Measurements from ENCODE around the gene COQ8B. TPM values are rescaled to one million over a fixed set of nuclear protein-coding genes. Genes with fewer than 3 reads are reported as not detected.

Gene COQ8B
- total RNA-seq, 1 experiment from 2014 or later, result 82.7 TPM

DNA sequence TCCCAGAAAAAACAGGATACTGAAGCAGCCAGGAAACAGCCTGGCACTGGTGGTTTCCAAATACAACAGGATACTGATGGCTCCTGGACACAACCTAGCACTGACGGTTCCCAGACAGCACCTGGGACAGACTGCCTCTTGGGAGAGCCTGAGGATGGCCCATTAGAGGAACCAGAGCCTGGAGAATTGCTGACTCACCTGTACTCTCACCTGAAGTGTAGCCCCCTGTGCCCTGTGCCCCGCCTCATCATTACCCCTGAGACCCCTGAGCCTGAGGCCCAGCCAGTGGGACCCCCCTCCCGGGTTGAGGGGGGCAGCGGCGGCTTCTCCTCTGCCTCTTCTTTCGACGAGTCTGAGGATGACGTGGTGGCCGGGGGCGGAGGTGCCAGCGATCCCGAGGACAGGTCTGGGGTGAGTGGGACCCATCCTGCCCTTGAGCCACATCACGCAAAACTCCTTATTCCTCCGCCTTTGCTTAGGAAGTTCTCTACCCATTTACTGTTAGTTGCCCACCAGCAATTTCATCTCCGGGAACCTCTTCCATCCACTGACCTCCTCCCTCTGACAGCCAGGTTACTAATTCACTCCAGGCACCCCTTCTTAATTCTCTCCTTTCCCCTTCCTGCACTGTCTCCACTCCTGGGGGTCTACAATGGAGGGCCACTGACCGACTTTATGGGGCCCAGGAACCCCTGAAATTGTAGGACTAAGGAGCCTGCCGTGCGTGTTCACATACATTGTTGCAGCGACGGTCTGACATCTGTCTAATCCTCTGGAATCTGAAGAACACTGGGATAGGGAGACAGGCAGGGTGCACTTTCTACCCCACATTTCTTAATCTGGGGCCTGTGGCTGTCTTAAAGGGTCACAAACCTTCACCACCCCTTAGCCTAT is 1.4 kb upstream of the COQ8B start:
- H3K36me3 ChIP-seq (replicated peaks; ENCODE audit: control insufficient read depth, insufficient read depth, low read length), result no peaks in the 10 kb centered on the region
- peak; percentile 67 for DNase-seq
- H3K4me3 ChIP-seq (ENCODE audit: insufficient read depth, low read depth, low read length), result peak overlapping the region; percentile 65
- no peaks in the 10 kb centered on the region for H3K27me3 ChIP-seq (ENCODE audit: control insufficient read depth, insufficient read depth, low read length)

DNA sequence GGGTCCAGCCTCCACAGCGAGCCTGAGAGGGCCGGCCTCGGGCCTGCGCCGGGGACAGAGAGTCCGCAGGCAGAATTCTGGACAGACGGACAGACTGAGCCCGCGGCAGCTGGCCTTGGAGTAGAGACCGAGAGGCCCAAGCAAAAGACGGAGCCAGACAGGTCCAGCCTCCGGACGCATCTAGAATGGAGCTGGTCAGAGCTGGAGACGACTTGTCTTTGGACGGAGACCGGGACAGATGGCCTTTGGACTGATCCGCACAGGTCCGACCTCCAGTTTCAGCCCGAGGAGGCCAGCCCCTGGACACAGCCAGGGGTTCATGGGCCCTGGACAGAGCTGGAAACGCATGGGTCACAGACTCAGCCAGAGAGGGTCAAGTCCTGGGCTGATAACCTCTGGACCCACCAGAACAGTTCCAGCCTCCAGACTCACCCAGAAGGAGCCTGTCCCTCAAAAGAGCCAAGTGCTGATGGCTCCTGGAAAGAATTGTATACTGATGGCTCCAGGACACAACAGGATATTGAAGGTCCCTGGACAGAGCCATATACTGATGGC is 716 bp upstream of the COQ8B start:
- Histone ChIP-seq H3K36me3 (replicated peaks; ENCODE audit: control insufficient read depth, insufficient read depth, low read length) (no peaks in the 10 kb centered on the region; the same call in 1 of the 2 replicates), H3K27me3 (ENCODE audit: control insufficient read depth, insufficient read depth, low read length) (no peaks in the 10 kb centered on the region), H3K4me3 (ENCODE audit: insufficient read depth, low read depth, low read length) (peak overlapping the region; percentile 65)
- DNase-seq, result no peak

DNA sequence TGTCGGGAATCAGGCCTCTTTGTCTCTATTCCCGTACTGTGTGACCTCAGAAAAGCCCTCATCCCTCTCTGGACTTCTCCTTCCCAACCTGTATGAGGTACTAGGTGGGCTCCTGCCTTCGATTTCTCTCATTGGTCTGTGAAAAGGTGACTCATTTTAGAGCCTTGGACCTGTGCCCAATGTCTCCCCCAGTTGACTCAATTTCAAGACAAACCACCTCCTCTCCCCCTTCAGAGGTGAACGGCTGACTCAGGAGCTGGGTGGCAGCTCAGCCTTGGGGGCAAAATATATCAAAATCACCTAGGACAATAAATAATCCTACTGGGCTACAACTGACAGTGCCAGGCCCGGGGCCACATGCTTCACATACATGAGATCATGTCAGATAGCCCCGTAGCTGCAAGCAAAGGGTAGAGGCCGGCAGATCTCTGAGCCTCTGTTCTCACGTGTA is 630 bp downstream of the COQ8B start:
- DNase-seq, result no peak
- no peaks in the 10 kb centered on the region for H3K27me3 ChIP-seq (ENCODE audit: control insufficient read depth, insufficient read depth, low read length)

DNA sequence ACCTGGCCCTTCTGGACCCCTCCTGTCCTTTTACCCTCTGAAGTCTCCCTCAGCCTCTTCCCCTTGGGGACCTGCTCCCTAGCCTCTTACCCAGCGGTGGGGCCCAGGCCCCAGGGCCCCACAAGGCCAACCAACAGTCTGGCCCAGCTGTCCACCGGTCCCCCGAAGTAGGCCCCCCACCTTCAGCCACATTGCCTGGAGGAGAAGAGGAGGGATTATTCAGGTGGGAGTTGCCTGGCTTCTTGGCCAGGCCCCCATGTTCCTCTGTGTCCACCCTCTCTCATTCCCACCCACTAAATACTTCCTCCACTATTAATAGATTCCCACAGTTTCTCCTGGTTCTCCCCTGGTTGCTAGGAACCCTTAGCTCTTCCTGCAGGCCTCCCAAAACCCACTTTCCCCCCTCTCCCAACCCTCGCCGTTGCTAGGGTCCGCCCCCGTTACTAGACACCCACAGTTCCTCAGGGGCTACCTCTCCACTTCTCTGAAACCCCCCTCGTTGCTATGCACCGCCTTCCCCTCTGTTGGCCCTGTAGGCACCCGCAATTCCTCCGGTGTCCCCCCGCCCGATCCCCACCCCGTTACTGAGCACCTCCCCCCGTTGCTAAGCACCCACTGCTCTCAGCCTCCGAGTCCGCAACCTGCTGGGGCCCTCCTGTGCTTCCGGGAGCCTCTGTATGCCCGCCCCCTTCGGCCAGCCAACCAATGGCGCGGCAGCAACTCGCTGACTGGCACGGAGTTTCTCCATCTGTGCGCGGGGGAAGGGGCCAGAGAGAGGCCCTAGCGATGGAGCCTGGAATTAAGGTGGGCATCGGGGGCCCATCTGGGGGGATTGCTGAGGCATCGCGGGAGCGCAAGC is 2.0 kb downstream of the COQ8B start:
- Histone ChIP-seq H3K27me3 (ENCODE audit: control insufficient read depth, insufficient read depth, low read length) (no peaks in the 10 kb centered on the region), H3K36me3 (replicated peaks; ENCODE audit: control insufficient read depth, insufficient read depth, low read length) (peaks cover 7% of the 10 kb centered on the region), H3K4me3 (ENCODE audit: insufficient read depth, low read depth, low read length) (peak overlapping the region; percentile 65)
- peak; percentile 97 for DNase-seq

More for the DNA sequence above, 630 bp downstream of the COQ8B start:
- H3K4me3 ChIP-seq (ENCODE audit: insufficient read depth, low read depth, low read length), result peak overlapping the region; percentile 65
- H3K36me3 ChIP-seq (replicated peaks; ENCODE audit: control insufficient read depth, insufficient read depth, low read length), result peaks cover 4% of the 10 kb centered on the region

DNA sequence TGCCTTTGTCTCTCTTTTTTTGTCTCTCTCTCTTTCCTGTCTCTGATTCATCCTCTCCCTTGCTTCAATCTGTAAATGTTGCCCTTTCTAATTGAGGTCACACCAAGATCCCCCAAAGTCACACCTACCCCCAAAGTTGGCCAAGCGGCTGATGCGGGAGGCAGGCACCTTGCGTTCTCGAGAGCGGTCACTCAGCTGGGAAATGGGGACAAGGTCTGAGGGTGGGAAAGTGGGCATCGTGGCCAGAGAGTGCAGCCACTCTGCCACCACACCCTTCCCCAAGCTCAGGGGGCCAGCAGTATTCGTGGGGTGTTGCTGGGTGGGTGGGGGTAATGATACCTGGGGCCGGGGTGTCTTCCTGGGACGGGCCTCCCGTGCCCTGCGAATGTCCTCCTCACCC is 2.7 kb downstream of the COQ8B start:
- Histone ChIP-seq H3K36me3 (replicated peaks; ENCODE audit: control insufficient read depth, insufficient read depth, low read length) (peaks cover 7% of the 10 kb centered on the region), H3K4me3 (ENCODE audit: insufficient read depth, low read depth, low read length) (no peak overlapping the region), H3K27me3 (ENCODE audit: control insufficient read depth, insufficient read depth, low read length) (no peaks in the 10 kb centered on the region)
- DNase-seq, result no peak

DNA sequence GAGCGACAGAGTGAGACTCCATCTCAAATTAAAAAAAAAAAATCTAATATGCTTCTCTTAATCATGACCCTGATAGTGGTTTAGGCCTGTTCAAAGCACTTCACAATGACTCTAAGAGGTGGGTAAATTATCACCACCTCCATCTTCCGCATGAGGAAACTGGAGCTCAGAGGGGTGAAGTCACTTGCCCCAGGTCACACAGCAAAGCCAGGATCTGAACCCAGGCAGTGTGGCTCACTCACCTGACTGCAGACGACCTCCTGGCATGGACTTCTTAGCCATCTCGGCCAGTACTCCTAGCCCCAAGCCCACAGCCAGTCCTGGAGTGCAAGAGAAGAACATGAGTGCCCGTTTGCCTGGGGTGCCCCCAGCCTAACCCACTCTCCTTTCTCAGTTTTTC is 6.9 kb downstream of the COQ8B start:
- Histone ChIP-seq H3K27me3 (ENCODE audit: control insufficient read depth, insufficient read depth, low read length) (no peaks in the 10 kb centered on the region), H3K4me3 (ENCODE audit: insufficient read depth, low read depth, low read length) (no peak overlapping the region), H3K36me3 (replicated peaks; ENCODE audit: control insufficient read depth, insufficient read depth, low read length) (peaks cover 13% of the 10 kb centered on the region)
- no peak for DNase-seq

DNA sequence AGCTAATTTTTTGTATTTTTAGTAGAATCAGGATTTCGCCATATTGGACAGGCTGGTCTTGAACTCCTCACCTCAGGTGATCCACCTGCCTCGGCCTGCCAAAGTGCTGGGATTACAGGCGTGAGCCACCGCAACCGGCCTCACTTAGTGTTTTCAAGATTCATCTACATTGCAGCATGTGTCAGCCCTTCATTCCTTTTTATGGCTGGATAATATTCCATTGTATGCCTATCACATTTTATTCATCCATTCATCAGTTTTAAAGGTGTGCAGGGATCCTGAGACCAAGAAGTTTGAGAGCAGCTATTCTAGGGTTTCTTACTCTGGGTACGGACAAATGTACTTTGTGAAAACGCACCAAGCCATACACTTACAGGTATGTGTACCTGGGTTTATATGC is 9.1 kb downstream of the COQ8B start:
- DNase-seq, result no peak
- peaks cover 16% of the 10 kb centered on the region for H3K36me3 ChIP-seq (replicated peaks; ENCODE audit: control insufficient read depth, insufficient read depth, low read length)
- no peaks in the 10 kb centered on the region for H3K27me3 ChIP-seq (ENCODE audit: control insufficient read depth, insufficient read depth, low read length)
- H3K4me3 ChIP-seq (ENCODE audit: insufficient read depth, low read depth, low read length), result no peak overlapping the region

DNA sequence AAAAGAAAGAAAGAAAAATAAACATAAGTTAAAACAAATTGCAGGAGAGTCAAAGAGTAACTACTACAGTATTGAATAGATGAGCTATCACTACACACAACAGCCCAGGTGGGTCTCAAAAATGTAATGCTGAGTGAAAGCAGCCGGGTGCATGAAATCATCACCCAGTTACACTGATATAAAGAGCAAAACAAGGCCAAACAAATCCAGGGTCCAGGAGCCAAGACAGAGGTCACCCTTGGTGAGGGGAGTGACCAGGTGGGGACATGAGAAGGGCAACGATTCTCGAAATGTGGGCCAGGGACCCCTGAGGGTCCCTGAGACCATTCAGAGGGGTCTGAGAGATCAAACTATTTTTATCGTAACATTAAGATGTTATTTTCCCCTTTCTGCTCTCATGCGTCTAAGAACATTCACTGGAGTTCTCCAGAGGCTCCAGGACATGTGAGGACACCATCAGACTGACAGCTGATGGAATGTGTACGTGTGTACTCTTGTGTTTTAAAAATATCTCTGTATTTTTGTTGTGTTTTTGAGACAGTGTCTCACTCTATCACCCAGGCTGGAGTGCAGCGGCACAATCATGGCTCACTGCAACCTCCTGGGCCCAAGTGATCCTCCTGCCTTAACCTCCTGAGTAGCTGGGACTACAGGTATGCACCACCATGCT is 10.6 kb downstream of the COQ8B start:
- Histone ChIP-seq H3K4me3 (ENCODE audit: insufficient read depth, low read depth, low read length) (no peak overlapping the region), H3K36me3 (replicated peaks; ENCODE audit: control insufficient read depth, insufficient read depth, low read length) (peaks cover 17% of the 10 kb centered on the region), H3K27me3 (ENCODE audit: control insufficient read depth, insufficient read depth, low read length) (no peaks in the 10 kb centered on the region)
- no peak for DNase-seq

DNA sequence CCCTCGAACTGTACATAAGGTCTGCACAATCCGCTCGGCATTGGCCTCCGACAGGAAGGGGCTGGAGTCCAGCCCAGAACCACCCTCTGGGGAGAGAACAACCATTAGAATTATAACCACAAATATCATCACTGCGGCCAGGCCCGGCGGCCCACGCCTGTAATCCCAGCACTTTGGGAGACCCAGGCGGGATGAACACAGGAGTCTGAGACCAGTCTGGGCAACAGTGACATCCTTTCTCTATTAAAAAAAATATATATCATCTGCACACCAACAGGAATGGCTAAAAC is 11.4 kb downstream of the COQ8B start:
- H3K36me3 ChIP-seq (replicated peaks; ENCODE audit: control insufficient read depth, insufficient read depth, low read length), result peaks cover 15% of the 10 kb centered on the region
- H3K27me3 ChIP-seq (ENCODE audit: control insufficient read depth, insufficient read depth, low read length), result no peaks in the 10 kb centered on the region
- H3K4me3 ChIP-seq (ENCODE audit: insufficient read depth, low read depth, low read length), result no peak overlapping the region
- DNase-seq, result no peak

DNA sequence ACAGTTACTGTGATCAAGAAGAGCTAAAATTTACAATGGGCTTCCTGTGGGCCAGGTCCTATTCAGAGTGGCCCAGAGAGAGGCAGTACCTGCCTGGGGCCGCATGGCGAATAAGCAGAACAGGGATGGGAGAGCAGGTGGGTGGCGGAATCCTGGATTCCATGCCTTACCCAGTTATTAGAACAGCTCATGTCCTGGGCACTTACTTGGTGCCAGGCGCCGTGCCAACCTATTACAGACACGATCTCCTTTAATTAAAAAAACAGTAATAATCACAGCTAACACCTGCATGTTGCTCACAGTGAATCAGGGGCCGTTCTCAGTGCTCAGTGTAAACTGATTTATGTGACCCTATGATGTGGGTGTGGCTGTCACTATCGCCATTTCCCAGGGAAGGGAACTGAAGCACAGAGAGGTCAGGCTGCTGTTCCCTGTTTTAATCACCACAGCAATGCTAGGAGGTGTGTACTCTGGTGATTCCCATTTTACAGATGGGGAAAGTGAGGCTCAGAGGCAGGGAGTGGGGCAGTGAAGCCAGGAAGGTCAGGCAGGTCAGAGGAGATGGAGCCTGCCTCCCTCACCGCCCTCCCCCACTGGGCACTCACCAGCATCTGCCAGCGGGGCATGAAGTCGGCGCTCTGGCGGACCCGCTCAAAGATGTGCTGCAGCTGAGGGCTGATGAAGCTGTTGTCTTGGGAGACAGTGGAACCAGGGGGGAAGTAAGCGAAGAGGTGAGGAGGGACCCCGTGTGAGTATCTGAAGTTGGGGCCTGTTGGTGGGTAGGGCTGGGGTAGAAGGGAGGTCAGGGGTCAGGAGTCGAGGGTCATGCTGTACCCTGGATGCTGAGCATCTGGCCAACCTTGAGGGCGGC is 12.0 kb downstream of the COQ8B start:
- H3K4me3 ChIP-seq (ENCODE audit: insufficient read depth, low read depth, low read length), result no peak overlapping the region
- H3K36me3 ChIP-seq (replicated peaks; ENCODE audit: control insufficient read depth, insufficient read depth, low read length), result peaks cover 14% of the 10 kb centered on the region
- DNase-seq, result no peak
- no peaks in the 10 kb centered on the region for H3K27me3 ChIP-seq (ENCODE audit: control insufficient read depth, insufficient read depth, low read length)

DNA sequence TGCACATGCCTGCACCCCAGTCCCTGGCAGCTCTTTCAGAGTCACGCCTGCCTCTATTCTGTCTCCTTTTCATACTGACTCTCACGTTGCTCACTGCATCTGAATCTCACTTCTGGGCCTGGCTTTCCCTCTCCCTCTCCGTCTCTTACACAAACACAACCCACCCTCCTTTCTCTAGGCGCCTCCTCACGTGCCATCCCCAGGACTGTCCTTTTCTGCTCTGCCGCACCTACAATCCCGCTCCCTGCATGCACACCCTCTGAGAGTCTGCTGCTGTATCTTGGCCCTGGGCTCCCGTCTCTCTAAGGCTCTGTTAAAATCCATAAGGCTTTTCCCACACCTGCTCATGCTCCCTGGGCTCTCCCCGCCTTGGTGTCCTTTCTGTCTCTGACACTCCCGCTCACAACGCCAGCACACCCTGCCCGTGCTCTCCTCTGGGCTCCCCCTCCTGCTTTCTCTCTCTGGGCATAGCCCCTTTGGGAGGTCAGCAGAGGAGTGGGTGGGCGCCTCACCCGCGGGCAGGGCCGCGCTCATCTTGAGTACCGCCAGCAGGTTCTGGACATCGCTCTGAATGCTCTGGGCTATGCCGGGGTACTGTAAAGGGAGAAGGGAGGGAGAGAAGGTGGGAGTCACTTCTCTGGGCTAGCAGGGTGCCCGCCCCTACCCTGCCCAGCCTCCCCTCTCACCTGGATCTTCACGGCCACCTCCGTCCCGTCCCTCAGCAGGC is 13.5 kb downstream of the COQ8B start:
- H3K27me3 ChIP-seq (ENCODE audit: control insufficient read depth, insufficient read depth, low read length), result no peaks in the 10 kb centered on the region
- peak; percentile 25 for DNase-seq
- peaks cover 15% of the 10 kb centered on the region for H3K36me3 ChIP-seq (replicated peaks; ENCODE audit: control insufficient read depth, insufficient read depth, low read length)

DNA sequence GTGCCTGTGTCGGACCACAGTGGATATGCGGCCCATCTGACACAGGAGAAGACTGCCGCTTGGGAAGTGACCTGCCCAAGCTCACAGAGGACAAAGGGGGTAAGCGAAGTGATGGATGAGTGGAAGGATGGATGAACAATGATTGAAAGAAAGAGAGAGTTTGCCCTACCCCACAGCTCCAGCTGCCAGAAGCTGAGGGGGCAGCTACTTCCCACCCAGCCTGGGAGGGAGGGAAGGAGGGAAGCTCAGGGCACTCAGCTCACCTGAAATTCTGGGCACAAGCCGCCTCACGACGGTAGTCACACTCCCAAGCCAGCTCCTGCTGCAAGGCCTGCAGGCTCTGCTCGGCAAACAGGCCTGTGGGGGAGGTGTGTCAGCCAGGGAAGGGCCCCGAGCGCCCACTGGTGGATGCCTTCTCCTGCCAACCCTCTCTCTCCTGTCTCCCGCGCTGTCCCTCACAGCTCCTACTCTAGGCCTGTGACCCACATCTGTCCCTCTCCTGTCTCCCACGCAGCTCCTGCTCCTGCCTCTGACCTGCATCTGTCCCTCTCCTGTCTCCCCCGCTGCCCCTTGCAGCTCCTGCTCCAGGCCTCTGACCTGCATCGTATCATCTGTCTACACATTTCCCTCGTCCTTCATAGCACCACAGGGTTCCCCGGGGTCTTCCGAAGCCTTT is 14.2 kb downstream of the COQ8B start:
- Histone ChIP-seq H3K4me3 (ENCODE audit: insufficient read depth, low read depth, low read length) (no peak overlapping the region), H3K27me3 (ENCODE audit: control insufficient read depth, insufficient read depth, low read length) (no peaks in the 10 kb centered on the region), H3K36me3 (replicated peaks; ENCODE audit: control insufficient read depth, insufficient read depth, low read length) (peaks cover 14% of the 10 kb centered on the region)
- DNase-seq, result peak; percentile 90

More for the DNA sequence above, 13.5 kb downstream of the COQ8B start:
- H3K4me3 ChIP-seq (ENCODE audit: insufficient read depth, low read depth, low read length), result no peak overlapping the region

DNA sequence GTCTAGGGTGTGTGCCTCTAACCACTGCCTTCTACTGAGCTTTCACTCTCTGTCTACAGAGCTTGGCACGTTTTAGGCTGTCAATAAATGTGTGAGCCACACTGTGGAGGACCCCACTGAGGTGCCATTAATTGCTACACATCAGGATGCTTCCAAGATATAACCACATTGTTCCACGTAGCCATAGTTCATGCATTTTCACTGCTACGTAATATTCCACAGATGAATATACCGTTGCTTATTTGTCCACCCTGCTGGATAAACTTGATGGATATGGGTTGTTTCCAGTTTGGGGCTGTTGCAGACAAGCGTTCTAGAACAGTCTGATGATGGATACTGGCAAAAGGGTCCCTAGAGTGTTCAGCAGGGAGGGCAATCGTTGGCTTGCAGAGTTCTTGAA is 14.9 kb downstream of the COQ8B start:
- no peak for DNase-seq
- no peak overlapping the region for H3K4me3 ChIP-seq (ENCODE audit: insufficient read depth, low read depth, low read length)
- H3K27me3 ChIP-seq (ENCODE audit: control insufficient read depth, insufficient read depth, low read length), result no peaks in the 10 kb centered on the region
- peaks cover 15% of the 10 kb centered on the region for H3K36me3 ChIP-seq (replicated peaks; ENCODE audit: control insufficient read depth, insufficient read depth, low read length)

All from H7 (cell line).